Activated CD4-positive, CD25-positive, alpha-beta regulatory T cell treated with anti-CD3 and anti-CD28 coated beads, Interleukin-2, amount 50 U/mL, for 24 hours (primary cell): ENCODE measurements around the gene ZBTB42.

Experiments
- ATAC-seq, 2 donors: fragments of 150-1000 bp; cut with Tn5 transposase; one replicate each; pipeline ENCODE4 v1.10.0; 2021; ENCODE audit warnings: mild to moderate bottlenecking in 1 of 2, moderate library complexity in 1 of 2

The ZBTB42 gene

GRCh38 chr14:104795781-104796686, 4.9 kb upstream of the ZBTB42 start:
- no peak for ATAC-seq

- no peak for ATAC-seq
These were observed 4.2 kb upstream of the ZBTB42 start for GRCh38 chr14:104796687-104797081.

- ATAC-seq, result no peak
These were observed 3.5 kb upstream of the ZBTB42 start for GRCh38 chr14:104797115-104798044.

- ATAC-seq, result no peak
These were observed 2.3 kb upstream of the ZBTB42 start for GRCh38 chr14:104798300-104799243.

GRCh38 chr14:104799244-104800014, 1.5 kb upstream of the ZBTB42 start:
- ATAC-seq, result no peak

- ATAC-seq, result peak; percentile 58 to 67
These were observed 708 bp upstream of the ZBTB42 start for GRCh38 chr14:104800015-104800770.

GRCh38 chr14:104801520-104802393, 856 bp downstream of the ZBTB42 start:
- no peak for ATAC-seq

GRCh38 chr14:104802394-104803184, 1.7 kb downstream of the ZBTB42 start:
- ATAC-seq, result no peak

- ATAC-seq, result no peak
These were observed 2.5 kb downstream of the ZBTB42 start for GRCh38 chr14:104803280-104803911.

- no peak for ATAC-seq
These were observed 3.1 kb downstream of the ZBTB42 start for GRCh38 chr14:104803912-104804410.

GRCh38 chr14:104804481-104805325, 3.8 kb downstream of the ZBTB42 start:
- ATAC-seq, result no peak

GRCh38 chr14:104805326-104805678, 4.4 kb downstream of the ZBTB42 start:
- ATAC-seq, result no peak

- no peak for ATAC-seq
These were observed 5.2 kb downstream of the ZBTB42 start for GRCh38 chr14:104805941-104806624.

- no peak for ATAC-seq
These were observed 5.9 kb downstream of the ZBTB42 start for GRCh38 chr14:104806625-104807465.

GRCh38 chr14:104808456-104808855, 7.6 kb downstream of the ZBTB42 start:
- no peak for ATAC-seq

- no peak for ATAC-seq
These were observed 9.4 kb downstream of the ZBTB42 start for GRCh38 chr14:104810316-104810715.
